IPS-18a (cell line): Measurements from ENCODE around the gene KCNG2.

Source experiments
- H3K27ac ChIP-seq: one replicate; pipeline ENCODE4 v1.5.1; 2013; ENCODE audit warnings: low read length
- H3K27me3 ChIP-seq: one replicate; pipeline ENCODE4 v1.6.1; 2013; ENCODE audit warnings: mild to moderate bottlenecking, low read length; ENCODE audit not compliant: control insufficient read depth, insufficient read depth
- H3K36me3 ChIP-seq: one replicate; pipeline ENCODE4 v1.6.1; 2013; ENCODE audit warnings: low read depth, low read length; ENCODE audit not compliant: control insufficient read depth
- H3K4me1 ChIP-seq: one replicate; pipeline ENCODE4 v1.6.1; 2013; ENCODE audit warnings: low read depth, low read length; ENCODE audit not compliant: control insufficient read depth
- H3K4me3 ChIP-seq: one replicate; pipeline ENCODE4 v1.5.1; 2013; ENCODE audit warnings: low read length
- H3K9ac ChIP-seq: one replicate; pipeline ENCODE4 v1.6.1; 2013; ENCODE audit warnings: mild to moderate bottlenecking, low read length, moderate library complexity
- H3K9me3 ChIP-seq: one replicate; pipeline ENCODE4 v1.6.1; 2013; ENCODE audit warnings: low read depth, low read length; ENCODE audit not compliant: control insufficient read depth

KCNG2 gene

DNA sequence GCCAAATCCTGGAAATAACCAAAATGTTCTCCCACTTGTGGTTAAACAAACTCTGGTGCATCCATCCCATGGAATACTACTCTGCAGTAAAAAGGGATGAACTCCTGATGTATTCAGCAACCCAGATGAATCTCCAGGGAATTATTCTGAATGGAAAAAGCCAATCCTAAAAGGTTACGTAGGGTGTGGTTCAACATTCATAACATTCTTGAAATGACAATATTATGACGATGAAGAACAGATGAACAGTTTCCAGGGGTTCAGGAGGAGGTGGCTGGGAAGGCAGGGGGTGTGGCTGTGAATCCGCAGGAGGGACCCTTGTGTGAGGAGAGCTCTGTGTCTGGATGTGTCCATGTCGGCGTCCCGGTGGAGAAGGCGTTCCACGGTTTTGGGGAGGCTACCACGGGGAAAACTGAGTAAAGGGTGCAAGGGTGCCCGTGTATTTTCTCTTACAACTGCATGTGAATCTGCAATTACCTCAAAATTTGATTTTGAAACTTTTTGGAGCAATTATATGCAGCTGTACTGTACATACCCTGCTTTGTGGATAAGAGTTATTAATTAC, 47.3 kb downstream of the KCNG2 start:
- no peaks in the 10 kb centered on the region for H3K9me3 ChIP-seq
- no peaks in the 10 kb centered on the region for H3K36me3 ChIP-seq
- no peak overlapping the region for H3K27ac ChIP-seq
- H3K4me1 ChIP-seq = no peaks in the 10 kb centered on the region
- no peak overlapping the region for H3K9ac ChIP-seq
- no peak overlapping the region for H3K4me3 ChIP-seq
- no peaks in the 10 kb centered on the region for H3K27me3 ChIP-seq

DNA sequence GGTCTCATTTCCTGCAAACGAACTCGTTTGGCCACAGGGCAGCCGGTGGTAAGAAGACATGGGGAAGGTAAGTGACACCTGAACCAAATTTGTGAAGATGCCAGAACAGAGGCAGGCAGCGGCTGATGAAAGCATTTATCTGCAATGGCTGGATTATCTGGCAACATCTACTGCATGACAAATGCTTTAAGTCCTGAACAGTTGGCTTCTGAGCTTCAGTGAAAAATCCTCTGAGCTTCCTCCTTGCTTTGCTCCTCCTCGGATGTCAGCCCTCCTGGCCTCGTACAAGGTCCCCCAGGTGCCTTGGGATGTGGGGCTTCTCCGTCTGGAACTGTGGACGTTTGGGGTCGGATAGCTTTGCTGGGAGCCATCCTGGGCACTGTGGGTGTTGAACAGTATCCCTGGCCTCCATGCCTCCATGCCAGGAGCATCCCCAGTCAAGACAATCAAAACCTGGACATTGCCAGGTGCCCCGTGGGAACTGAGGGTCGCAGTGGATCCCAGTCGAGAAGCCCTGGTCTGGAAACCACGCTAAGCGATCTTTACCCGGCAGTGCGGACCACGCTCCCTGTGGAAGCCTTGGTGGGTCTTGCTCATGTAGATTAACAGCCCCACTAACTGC, 49.3 kb downstream of the KCNG2 start:
- Histone ChIP-seq H3K36me3 (no peaks in the 10 kb centered on the region), H3K27me3 (no peaks in the 10 kb centered on the region), H3K4me1 (no peaks in the 10 kb centered on the region), H3K9ac (no peak overlapping the region), H3K9me3 (no peaks in the 10 kb centered on the region), H3K4me3 (no peak overlapping the region), H3K27ac (no peak overlapping the region)

DNA sequence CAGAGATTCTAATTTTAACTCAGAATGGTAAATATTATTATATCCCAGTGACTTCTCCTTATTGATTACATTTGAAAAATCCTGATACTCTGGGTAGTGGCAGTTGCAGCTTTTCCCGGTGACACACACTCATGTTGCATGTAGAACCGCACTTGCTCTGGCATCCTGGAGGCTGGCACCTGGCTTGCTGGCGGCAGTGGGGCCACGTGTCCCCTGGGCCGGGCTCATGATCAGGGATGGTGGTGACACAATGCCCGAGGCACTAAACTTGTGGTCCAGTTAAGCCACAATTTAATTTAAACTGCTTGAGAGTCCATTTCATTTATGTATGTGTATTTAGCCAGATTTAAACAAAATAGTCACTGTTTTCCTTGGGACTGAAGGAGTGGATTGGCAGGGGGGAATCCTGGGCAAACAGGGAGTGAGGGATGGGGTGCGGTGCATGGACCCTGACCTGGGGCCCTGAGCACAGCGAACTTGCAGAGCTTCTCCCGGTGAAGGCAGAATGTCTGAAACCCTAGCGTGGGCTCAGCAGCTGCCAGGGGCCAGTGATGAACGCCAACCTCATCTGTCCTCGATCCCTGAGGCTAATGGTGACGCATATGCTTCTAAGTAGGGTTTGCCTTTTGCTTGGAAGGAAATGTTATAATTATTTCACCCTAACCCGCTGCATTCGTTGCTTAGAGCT, 50.0 kb downstream of the KCNG2 start:
- no peak overlapping the region for H3K27ac ChIP-seq
- H3K9me3 ChIP-seq = no peaks in the 10 kb centered on the region
- no peaks in the 10 kb centered on the region for H3K36me3 ChIP-seq
- H3K4me1 ChIP-seq = no peaks in the 10 kb centered on the region
- no peaks in the 10 kb centered on the region for H3K27me3 ChIP-seq
- H3K9ac ChIP-seq = no peak overlapping the region
- no peak overlapping the region for H3K4me3 ChIP-seq

DNA sequence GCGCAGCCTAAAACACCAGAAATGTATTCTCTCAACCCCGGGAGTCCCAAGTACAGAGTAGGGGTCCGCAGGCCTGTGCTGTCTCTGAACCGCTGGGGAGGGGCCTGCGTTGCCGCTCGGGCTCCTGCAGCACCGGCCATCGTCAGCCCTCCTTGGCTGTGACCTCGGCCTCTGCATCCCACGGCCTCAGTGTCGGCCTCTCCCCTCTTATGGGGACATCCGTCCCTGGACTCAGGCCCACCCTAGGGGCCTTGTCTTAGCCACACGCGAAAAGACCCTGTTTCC, 50.5 kb downstream of the KCNG2 start:
- Histone ChIP-seq H3K4me3 (no peak overlapping the region), H3K9me3 (no peaks in the 10 kb centered on the region), H3K27me3 (no peaks in the 10 kb centered on the region), H3K27ac (no peak overlapping the region), H3K4me1 (no peaks in the 10 kb centered on the region), H3K36me3 (no peaks in the 10 kb centered on the region), H3K9ac (no peak overlapping the region)

DNA sequence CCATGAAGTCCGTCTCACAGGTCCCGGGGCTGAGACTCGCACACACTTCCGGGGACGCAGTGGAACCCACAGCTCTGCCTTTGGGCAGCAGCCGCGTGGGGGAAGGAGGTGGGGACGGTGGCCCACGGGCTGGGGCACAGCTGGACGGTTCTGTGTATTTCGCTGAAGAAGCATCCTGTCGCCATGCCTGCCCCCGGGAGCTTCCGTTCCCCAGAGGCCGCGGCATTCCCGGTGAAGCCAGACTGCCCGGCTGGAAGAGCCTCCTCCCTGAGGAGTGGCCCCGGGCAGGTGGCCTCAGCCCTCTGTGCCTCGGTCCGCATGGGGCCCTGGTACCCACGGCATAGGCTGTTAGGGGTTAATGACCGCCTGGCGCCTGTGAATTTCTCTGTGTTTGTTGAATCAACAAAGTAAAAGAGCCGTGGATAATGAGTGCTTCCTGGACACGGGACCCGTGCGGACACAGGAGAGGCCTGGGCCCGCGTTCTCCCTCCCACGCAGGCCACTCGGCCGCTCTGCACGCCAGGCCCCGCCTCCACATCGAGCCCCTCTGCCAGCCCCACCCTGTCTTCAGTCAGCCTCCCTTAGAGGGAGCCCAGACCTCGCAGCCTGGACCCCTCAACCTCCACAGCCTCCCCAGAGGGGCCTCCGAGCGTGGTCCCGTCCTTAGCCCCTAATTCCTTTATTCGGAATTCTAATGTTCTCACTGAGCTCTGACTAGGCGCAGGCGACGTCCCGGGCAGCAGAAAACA, 51.0 kb downstream of the KCNG2 start:
- Histone ChIP-seq H3K36me3 (no peaks in the 10 kb centered on the region), H3K27me3 (no peaks in the 10 kb centered on the region), H3K9ac (no peak overlapping the region), H3K27ac (no peak overlapping the region), H3K4me1 (no peaks in the 10 kb centered on the region), H3K4me3 (no peak overlapping the region), H3K9me3 (no peaks in the 10 kb centered on the region)

DNA sequence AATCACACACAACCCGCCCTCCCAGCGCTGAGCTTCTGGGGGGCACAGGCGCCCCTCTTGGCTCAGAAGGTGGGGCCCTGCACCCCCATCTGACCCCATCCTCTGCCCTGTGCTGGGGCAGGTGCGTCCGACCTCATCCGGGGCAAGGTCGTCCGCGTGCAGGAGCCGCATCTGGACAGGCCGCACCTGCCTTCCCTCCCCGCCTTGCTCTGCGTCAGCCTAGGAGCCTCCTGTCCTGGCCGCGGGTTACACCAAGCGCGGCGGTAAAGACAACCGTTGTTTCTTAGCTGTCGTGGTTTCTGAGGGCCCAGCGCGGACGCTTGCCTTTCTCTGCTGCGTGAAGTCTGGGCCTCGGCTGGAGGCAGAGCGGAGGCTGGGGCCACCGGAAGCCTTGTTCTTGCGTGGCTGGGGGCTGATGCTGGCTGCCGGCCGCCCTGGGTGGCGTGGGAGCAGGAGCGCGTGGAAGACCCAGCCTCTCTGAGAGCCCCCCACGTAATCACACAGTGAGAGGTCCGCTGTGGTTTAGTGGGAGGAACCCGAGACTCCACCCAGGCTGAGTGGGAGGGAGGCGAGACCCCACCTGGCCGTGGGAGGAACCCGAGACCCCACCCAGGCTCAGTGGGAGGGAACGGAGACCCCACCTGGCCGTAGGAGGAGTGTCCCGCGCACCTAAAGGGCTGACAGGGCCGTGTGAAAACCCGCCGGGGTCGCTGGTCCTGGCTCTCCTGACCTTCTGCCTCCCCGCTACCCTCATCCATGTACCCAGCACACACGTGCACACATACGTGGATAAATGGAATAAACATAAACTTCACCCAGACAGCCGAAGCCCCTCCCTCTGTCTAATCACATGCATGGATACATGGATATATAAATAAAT, 51.8 kb downstream of the KCNG2 start:
- Histone ChIP-seq H3K9ac (no peak overlapping the region), H3K27ac (no peak overlapping the region), H3K4me1 (no peaks in the 10 kb centered on the region), H3K36me3 (no peaks in the 10 kb centered on the region), H3K9me3 (no peaks in the 10 kb centered on the region), H3K27me3 (no peaks in the 10 kb centered on the region), H3K4me3 (no peak overlapping the region)

DNA sequence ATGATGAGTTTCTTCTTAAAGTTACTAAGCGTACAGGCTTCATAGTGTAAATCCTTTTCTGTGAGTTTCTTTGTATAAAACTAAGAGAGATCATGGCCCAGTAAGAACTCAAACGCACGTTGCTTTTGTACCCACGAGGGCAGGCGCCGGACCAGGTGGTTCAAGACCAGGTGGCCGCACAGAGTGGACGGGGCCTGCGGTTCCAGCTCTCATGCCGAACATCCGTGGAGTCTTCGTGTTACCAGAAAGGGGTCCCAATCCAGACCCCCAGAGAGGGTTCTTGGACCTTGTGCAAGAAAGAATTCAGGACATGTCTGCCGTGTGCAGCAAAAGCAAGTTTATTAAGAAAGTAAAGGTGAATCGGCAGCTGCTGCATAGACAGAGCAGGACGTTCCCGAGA, 53.0 kb downstream of the KCNG2 start:
- Histone ChIP-seq H3K9me3 (no peaks in the 10 kb centered on the region), H3K4me1 (no peaks in the 10 kb centered on the region), H3K4me3 (no peak overlapping the region), H3K36me3 (no peaks in the 10 kb centered on the region), H3K27ac (no peak overlapping the region), H3K27me3 (no peaks in the 10 kb centered on the region), H3K9ac (no peak overlapping the region)

DNA sequence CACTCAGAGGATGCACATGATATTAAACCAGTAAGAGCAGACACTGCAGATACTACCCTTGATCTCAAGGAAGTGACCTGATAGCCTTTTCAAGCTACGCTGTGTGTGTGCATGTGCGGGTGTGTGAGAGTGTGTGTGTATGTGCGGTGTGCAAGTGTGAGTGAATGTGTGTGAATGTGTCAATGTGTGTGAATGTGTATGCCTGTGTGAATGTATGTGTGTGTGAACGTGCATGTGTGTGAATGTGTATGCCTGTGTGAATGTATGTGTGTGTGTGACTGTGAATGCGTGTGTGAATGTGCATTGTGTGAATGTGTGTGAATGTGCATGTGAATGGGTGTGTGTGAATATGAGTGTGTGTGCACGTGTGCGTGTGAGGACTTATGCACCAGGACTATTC, 53.8 kb downstream of the KCNG2 start:
- Histone ChIP-seq H3K9ac (no peak overlapping the region), H3K9me3 (no peaks in the 10 kb centered on the region), H3K36me3 (no peaks in the 10 kb centered on the region), H3K4me1 (no peaks in the 10 kb centered on the region), H3K27ac (no peak overlapping the region), H3K27me3 (peaks cover 7% of the 10 kb centered on the region), H3K4me3 (no peak overlapping the region)

DNA sequence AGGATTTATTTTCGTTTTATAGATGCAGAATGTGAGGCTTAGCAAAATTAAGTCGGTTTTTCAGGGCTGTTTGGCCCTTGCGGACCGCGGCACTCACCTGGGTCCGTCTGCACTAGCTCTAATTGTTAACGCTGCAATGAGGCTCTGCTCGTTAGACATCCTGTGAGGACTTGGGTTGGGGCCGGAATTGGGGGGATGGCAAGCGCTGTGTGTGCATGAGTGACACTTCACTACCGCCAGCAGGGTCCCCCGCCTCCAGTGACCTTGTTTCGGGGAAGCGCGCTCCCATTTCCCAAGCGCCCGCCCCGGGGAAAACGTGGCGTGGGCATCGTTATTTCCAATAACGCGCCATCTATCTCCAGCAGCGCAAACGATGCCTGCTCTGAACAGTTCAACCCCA, 54.2 kb downstream of the KCNG2 start:
- Histone ChIP-seq H3K36me3 (no peaks in the 10 kb centered on the region), H3K4me1 (no peaks in the 10 kb centered on the region), H3K27ac (no peak overlapping the region), H3K4me3 (no peak overlapping the region), H3K9me3 (no peaks in the 10 kb centered on the region), H3K9ac (no peak overlapping the region), H3K27me3 (peaks cover 9% of the 10 kb centered on the region)

DNA sequence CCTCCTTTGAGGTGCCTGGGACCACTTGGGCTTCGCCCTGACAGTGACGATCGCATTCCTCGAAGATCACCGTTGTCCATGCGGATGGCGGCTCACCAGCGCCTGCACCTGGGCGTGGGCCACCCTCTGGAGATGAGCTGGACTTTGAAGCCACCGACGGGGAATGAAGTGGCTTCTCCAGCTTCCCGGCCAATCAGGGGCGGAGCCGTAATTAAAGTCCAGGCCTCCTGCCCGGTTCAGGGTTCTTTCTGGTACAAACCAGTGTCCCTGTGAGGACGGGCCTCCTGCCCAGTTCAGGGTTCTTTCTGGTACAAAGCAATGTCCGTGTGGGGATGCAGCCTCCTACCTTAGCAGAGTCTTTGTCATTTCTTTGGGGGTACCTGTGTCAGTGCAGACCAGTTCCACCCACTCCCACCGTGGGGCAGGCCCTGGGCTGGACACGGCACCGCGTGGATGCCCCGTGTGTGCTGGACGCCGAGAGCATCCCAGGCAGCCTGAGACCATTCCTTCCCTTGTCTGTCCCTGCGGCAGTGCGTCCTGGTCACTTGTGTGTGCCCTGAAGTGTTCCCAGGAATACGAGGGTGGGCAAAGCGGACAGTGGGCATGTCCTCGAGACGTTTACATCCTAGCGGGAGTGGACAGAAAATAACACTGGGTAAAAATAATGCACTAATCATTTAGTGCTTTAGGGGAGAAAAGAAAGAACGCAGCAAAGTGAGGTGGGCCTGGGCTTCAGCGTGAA, 55.0 kb downstream of the KCNG2 start:
- Histone ChIP-seq H3K27me3 (peaks cover 9% of the 10 kb centered on the region), H3K4me1 (no peaks in the 10 kb centered on the region), H3K9ac (no peak overlapping the region)

More for the DNA sequence above, 55.0 kb downstream of the KCNG2 start:
- no peak overlapping the region for H3K4me3 ChIP-seq
- H3K9me3 ChIP-seq = no peaks in the 10 kb centered on the region
- no peaks in the 10 kb centered on the region for H3K36me3 ChIP-seq
- no peak overlapping the region for H3K27ac ChIP-seq
